Measurements from ENCODE around the gene PTPRA. TPM values are rescaled to one million over a fixed set of nuclear protein-coding genes. Genes with fewer than 3 reads are reported as not detected.

The PTPRA gene
- polyA plus RNA-seq, 1 donor (not counting 4 experiments of a cell fraction or from before 2014, with no cell fraction given): 53.3 TPM

DNA sequence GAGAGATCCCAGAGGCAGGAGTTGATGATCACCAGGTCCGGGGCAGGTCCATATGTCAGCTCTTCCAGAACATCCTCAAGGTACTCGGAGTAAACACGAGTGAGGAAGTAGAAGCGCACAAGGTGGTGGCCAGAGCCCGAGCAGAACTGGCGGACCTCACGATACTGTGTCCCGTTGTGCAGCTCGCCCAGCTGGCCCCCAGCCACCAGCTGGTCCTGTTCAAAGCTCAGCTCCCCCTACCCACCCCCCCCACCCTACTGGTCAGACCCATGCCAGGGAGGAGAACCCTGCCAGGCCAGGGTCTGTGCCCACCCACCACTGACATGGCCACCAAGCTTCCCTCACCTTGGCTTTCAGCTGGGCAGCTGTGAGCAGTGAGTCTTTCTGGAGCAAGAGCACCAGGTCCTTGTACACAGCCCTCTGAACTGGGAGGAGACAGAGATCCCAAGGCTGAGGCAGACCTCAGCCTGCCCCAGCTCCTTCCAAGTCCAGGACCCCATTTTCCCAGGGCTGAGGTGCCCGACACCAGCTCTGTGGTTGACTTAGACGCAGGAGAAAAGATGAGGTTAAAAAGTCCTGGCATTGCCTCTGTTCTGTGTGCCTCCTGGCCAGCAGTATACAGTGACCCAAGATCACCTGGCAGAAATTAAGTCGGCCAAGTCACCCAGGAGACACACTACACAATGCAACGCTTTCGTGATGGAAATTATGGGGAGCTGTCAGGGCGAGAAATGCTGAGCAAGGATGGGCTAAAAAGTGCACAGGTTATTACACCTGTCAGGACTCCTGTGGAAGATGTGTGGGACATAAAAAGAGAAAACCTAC is 34.2 kb upstream of the PTPRA start:
- no peaks in the 10 kb centered on the region for H3K9me1 ChIP-seq (ENCODE audit: control insufficient read depth, extremely low read depth, insufficient read depth, low read length)
- no peak overlapping the region for H3K4me2 ChIP-seq (ENCODE audit: control insufficient read depth, extremely low read depth, insufficient read depth, low read depth, low read length)
- no peak for TF ChIP-seq EZH2 (IDR thresholded peaks at IDR 0.05; ENCODE audit: low read length)
- TF ChIP-seq, protein P1, sequence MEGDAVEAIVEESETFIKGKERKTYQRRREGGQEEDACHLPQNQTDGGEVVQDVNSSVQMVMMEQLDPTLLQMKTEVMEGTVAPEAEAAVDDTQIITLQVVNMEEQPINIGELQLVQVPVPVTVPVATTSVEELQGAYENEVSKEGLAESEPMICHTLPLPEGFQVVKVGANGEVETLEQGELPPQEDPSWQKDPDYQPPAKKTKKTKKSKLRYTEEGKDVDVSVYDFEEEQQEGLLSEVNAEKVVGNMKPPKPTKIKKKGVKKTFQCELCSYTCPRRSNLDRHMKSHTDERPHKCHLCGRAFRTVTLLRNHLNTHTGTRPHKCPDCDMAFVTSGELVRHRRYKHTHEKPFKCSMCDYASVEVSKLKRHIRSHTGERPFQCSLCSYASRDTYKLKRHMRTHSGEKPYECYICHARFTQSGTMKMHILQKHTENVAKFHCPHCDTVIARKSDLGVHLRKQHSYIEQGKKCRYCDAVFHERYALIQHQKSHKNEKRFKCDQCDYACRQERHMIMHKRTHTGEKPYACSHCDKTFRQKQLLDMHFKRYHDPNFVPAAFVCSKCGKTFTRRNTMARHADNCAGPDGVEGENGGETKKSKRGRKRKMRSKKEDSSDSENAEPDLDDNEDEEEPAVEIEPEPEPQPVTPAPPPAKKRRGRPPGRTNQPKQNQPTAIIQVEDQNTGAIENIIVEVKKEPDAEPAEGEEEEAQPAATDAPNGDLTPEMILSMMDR (optimal IDR thresholded peaks at IDR 0.05 in 1 of 3, IDR thresholded peaks at IDR 0.05 in 1 of 3, conservative IDR thresholded peaks at IDR 0.05 in 1 of 3; ENCODE audit: extremely low read depth in 1 of 3, insufficient read depth in 2 of 3, low read length in 3 of 3): no peak
- no peaks in the 10 kb centered on the region for H3K27me3 ChIP-seq (ENCODE audit: control insufficient read depth, extremely low read depth, insufficient read depth, low read length)
- H3K9ac ChIP-seq (ENCODE audit: control insufficient read depth, extremely low read depth, insufficient read depth, low read length): no peak overlapping the region
- H2AFZ ChIP-seq (ENCODE audit: control insufficient read depth, low read length): no peak overlapping the region
- no peaks in the 10 kb centered on the region for H3K79me2 ChIP-seq (ENCODE audit: control insufficient read depth, insufficient read depth, low read length)
- no peaks in the 10 kb centered on the region for H4K20me1 ChIP-seq (ENCODE audit: control insufficient read depth, extremely low read depth, insufficient read depth, low read length)
- H3K27ac ChIP-seq (ENCODE audit: control insufficient read depth, insufficient read depth, low read length): no peak overlapping the region
- H3K9me3 ChIP-seq (ENCODE audit: control insufficient read depth, low read depth, low read length): no peaks in the 10 kb centered on the region
- FAIRE-seq (peak; percentile 70), DNase-seq (ENCODE audit: low read depth, low spot score) (no peak)
- H3K4me3 ChIP-seq (ENCODE audit: control insufficient read depth in 2 of 3, extremely low read depth in 1 of 3, insufficient read depth in 2 of 3, low read depth in 1 of 3, low read length in 3 of 3): no peak overlapping the region
- dilution Hi-C loops (cut with MboI; ENCODE audit: extremely low pct_ligation_motif_present, low sequenced_read_pairs): no loop called here
- H3K4me1 ChIP-seq (ENCODE audit: control insufficient read depth, extremely low read depth, insufficient read depth, low read length): peaks cover 6% of the 10 kb centered on the region
- no peaks in the 10 kb centered on the region for H3K36me3 ChIP-seq (ENCODE audit: control insufficient read depth in 2 of 2, extremely low read depth in 1 of 2, insufficient read depth in 2 of 2, low read length in 2 of 2)

DNA sequence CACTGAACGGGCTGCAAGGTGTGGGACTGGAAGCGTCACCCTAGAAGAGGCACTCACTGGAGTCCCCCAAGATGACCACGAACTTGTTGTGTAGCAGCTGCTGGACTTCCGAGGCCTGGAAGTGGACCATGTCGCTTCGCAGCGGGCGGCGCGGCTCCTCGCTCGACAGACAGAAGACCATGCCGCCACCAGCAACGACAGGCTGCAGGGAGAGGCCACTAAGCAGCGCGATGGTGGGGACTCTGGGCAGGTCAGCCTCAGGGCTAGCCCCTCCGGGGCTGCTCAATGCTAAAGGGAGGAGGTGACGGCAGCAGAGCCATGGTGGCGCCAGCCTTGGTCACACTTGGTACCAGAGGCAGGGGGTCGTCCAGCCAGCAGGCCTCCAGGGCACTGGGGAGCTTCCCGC is 33.5 kb upstream of the PTPRA start:
- Histone ChIP-seq H2AFZ (ENCODE audit: control insufficient read depth, low read length) (peak overlapping the region; percentile 97), H3K9me1 (ENCODE audit: control insufficient read depth, extremely low read depth, insufficient read depth, low read length) (no peaks in the 10 kb centered on the region), H3K36me3 (ENCODE audit: control insufficient read depth in 2 of 2, extremely low read depth in 1 of 2, insufficient read depth in 2 of 2, low read length in 2 of 2) (no peaks in the 10 kb centered on the region), H4K20me1 (ENCODE audit: control insufficient read depth, extremely low read depth, insufficient read depth, low read length) (no peaks in the 10 kb centered on the region), H3K27ac (ENCODE audit: control insufficient read depth, insufficient read depth, low read length) (no peak overlapping the region), H3K79me2 (ENCODE audit: control insufficient read depth, insufficient read depth, low read length) (no peaks in the 10 kb centered on the region), H3K27me3 (ENCODE audit: control insufficient read depth, extremely low read depth, insufficient read depth, low read length) (no peaks in the 10 kb centered on the region), H3K4me1 (ENCODE audit: control insufficient read depth, extremely low read depth, insufficient read depth, low read length) (peaks cover 6% of the 10 kb centered on the region), H3K4me3 (ENCODE audit: control insufficient read depth in 2 of 3, extremely low read depth in 1 of 3, insufficient read depth in 2 of 3, low read depth in 1 of 3, low read length in 3 of 3) (peak overlapping the region; percentile 29 to 85 (median 75)), H3K4me2 (ENCODE audit: control insufficient read depth, extremely low read depth, insufficient read depth, low read depth, low read length) (peak overlapping the region; percentile 78), H3K9ac (ENCODE audit: control insufficient read depth, extremely low read depth, insufficient read depth, low read length) (peak overlapping the region; percentile 81), H3K9me3 (ENCODE audit: control insufficient read depth, low read depth, low read length) (no peaks in the 10 kb centered on the region)
- TF ChIP-seq, protein P1 (optimal IDR thresholded peaks at IDR 0.05 in 1 of 3, IDR thresholded peaks at IDR 0.05 in 1 of 3, conservative IDR thresholded peaks at IDR 0.05 in 1 of 3; ENCODE audit: extremely low read depth in 1 of 3, insufficient read depth in 2 of 3, low read length in 3 of 3): no peak
- TF ChIP-seq EZH2 (IDR thresholded peaks at IDR 0.05; ENCODE audit: low read length): no peak
- dilution Hi-C loops (cut with MboI; ENCODE audit: extremely low pct_ligation_motif_present, low sequenced_read_pairs): no loop called here
- no peak for DNase-seq (ENCODE audit: low read depth, low spot score)
- no peak for FAIRE-seq

Measured in keratinocyte (primary cell).